ENCODE measurements around the gene DNPH1. TPM values are rescaled to one million over a fixed set of nuclear protein-coding genes. Genes with fewer than 3 reads are reported as not detected.

The DNPH1 gene
- total and polyA plus RNA-seq, 2 of the 8 experiments (the other 6 are each of a cell fraction or from before 2014, with no cell fraction given) = 33.9 to 134 TPM

DNA sequence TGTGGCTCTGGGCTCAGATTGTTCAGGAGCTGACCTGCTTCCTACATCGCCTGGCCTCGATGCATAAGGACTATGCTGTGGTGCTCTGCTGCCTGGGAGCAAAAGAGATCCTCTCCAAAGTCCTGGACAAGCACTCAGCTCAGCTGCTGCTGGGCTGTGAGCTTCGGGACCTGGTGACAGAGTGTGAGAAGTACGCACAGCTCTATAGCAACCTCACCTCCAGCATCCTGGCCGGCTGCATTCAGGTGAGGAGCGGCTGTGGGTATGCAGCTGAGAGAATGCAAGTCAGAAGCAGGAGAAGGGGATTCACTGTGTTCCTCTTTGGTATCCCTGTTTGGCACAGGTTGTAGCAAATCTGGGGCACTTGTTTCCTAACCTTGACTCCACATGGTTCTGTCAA, 29.4 kb downstream of the DNPH1 start (continued):
- TF ChIP-seq HDAC6 (IDR thresholded peaks at IDR 0.05; ENCODE audit: low read depth, low read length) (no peak), NRF1 (IDR thresholded peaks at IDR 0.05; ENCODE audit: low read depth, low read length) (no peak), SIN3A (conservative IDR thresholded peaks at IDR 0.05 in 1 of 2, IDR thresholded peaks at IDR 0.05 in 1 of 2; ENCODE audit: low read depth in 1 of 2, low read length in 2 of 2) (no peak), SUZ12 (IDR thresholded peaks at IDR 0.05; ENCODE audit: low read length) (no peak), SP2 (IDR thresholded peaks at IDR 0.05; ENCODE audit: low read length) (no peak), TAF1 (IDR thresholded peaks at IDR 0.05; ENCODE audit: low read depth, low read length) (no peak), BCL11A (IDR thresholded peaks at IDR 0.05; ENCODE audit: low read depth in 2 of 2, low read length in 2 of 2) (no peak), GTF2F1 (IDR thresholded peaks at IDR 0.05; ENCODE audit: borderline replicate concordance, low read depth, low read length) (no peak), BRCA1 (IDR thresholded peaks at IDR 0.05; ENCODE audit: low read depth, low read length) (no peak), RBBP5 (IDR thresholded peaks at IDR 0.05; ENCODE audit: borderline replicate concordance, low read depth, low read length) (no peak)
